Measurements from ENCODE around the gene TMEM9B.
"Not testable (repeated sequence)": the region's sequence is repeated elsewhere in the genome, so short reads cannot be mapped to it uniquely, and the experiment has no call there.

DNA sequence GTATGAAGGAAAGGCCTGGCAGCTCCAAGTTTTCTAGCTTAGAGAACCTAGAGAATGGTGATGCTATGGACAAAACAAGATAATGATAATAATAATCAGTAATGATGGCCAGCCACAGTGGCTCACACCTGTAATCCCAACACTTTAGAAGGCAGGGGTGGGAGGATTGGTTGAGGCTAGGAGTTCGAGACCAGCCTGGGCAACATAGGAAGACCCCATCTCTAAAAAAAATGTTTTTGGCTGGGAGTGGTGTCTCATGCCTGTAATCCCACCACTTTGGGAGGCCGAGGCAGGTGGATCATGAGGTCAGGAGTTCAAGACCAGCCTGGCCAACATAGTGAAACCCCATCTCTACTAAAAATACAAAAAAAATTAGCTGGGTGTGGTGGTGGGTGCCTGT lies 28.5 kb downstream of the TMEM9B start:
- TF ChIP-seq, protein P1, sequence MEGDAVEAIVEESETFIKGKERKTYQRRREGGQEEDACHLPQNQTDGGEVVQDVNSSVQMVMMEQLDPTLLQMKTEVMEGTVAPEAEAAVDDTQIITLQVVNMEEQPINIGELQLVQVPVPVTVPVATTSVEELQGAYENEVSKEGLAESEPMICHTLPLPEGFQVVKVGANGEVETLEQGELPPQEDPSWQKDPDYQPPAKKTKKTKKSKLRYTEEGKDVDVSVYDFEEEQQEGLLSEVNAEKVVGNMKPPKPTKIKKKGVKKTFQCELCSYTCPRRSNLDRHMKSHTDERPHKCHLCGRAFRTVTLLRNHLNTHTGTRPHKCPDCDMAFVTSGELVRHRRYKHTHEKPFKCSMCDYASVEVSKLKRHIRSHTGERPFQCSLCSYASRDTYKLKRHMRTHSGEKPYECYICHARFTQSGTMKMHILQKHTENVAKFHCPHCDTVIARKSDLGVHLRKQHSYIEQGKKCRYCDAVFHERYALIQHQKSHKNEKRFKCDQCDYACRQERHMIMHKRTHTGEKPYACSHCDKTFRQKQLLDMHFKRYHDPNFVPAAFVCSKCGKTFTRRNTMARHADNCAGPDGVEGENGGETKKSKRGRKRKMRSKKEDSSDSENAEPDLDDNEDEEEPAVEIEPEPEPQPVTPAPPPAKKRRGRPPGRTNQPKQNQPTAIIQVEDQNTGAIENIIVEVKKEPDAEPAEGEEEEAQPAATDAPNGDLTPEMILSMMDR (IDR thresholded peaks at IDR 0.05) = not testable (repeated sequence)
- TF ChIP-seq POLR2A (IDR thresholded peaks at IDR 0.05) = not testable (repeated sequence)

All from right lobe of liver (tissue), 4 donors.